ENCODE measurements around the gene RTL5. TPM values are rescaled to one million over a fixed set of nuclear protein-coding genes. Genes with fewer than 3 reads are reported as not detected.

RTL5 gene
- total and polyA plus RNA-seq, 10 of the 15 experiments (the other 5 are each of a cell fraction or from before 2014, with no cell fraction given): under 0.01 to 0.10 (median 0.03) TPM; not detected in 5

GRCh38 chrX:72100824-72101351 is 30.8 kb downstream of the RTL5 start (continued):
- TF ChIP-seq, protein P1, sequence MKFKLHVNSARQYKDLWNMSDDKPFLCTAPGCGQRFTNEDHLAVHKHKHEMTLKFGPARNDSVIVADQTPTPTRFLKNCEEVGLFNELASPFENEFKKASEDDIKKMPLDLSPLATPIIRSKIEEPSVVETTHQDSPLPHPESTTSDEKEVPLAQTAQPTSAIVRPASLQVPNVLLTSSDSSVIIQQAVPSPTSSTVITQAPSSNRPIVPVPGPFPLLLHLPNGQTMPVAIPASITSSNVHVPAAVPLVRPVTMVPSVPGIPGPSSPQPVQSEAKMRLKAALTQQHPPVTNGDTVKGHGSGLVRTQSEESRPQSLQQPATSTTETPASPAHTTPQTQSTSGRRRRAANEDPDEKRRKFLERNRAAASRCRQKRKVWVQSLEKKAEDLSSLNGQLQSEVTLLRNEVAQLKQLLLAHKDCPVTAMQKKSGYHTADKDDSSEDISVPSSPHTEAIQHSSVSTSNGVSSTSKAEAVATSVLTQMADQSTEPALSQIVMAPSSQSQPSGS (IDR thresholded peaks at IDR 0.05; ENCODE audit: low read length): no peak; the same call in 1 of the 2 replicates
- TF ChIP-seq MYC (IDR thresholded peaks at IDR 0.05; ENCODE audit: insufficient read depth, insufficient read length, insufficient replicate concordance, low read length, severe bottlenecking) (no peak), MEF2A (IDR thresholded peaks at IDR 0.05; ENCODE audit: insufficient read depth, low read depth, low read length) (no peak), KAT2A (conservative IDR thresholded peaks at IDR 0.05; ENCODE audit: control insufficient read depth, low read depth, low read length) (no peak), ZNF622 (IDR thresholded peaks at IDR 0.05) (no peak), RCOR1 (conservative IDR thresholded peaks at IDR 0.05; ENCODE audit: low read depth, low read length) (no peak), SP1 (IDR thresholded peaks at IDR 0.05; ENCODE audit: low read depth, low read length) (no peak), ZNF217 (IDR thresholded peaks at IDR 0.05) (no peak)

DNA sequence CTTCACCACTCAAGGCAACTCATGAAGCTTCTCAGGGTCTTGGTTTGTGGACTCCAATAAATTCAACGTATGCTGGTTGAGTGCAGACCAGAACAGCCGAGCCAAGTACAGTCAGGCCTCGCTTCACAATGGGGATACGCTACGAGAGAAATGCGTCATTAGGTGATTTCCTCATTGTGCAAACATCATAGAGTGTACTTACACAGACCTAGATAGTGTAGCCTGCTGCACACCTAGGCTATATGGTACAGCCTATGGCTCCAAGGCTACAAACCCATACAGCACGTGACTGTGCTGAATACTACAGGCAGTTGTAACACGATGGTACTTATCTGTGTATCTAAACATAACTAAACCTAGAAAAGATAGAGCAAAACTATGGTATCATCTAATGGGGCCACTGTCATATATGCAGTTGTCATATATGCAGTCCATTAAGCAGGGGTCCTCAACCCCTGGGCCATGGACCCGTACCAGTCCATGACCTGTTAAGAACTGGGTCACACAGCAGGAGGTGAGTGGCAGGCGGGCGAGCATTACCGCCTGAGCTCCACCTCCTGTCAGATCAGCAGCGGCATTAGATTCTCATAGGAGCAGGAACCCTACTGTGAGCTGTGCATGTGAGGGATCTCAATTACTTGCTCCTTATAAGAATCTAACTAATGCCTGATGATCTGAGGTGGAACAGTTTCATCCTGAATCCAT is 31.5 kb downstream of the RTL5 start:
- in situ Hi-C loops (cut with MboI) (no loop called here), intact Hi-C loops (cut with micrococcal nuclease; ENCODE audit: unreplicated experiment) (loop anchor here (2.0 to 10.0 kb wide), 2 partner anchors 25 to 585 kb away; no protein-coding TSS in a partner anchor)
- H3K4me1 ChIP-seq (ENCODE audit: control insufficient read depth, insufficient read depth, low read length): peaks cover 24% of the 10 kb centered on the region
- no peaks in the 10 kb centered on the region for H3K36me3 ChIP-seq (ENCODE audit: control insufficient read depth in 2 of 2, insufficient read depth in 2 of 2, low read length in 1 of 2)
- no TSS peak for BruUV-seq (replicated peaks)
- H4K20me1 ChIP-seq (ENCODE audit: control insufficient read depth, insufficient read depth): no peaks in the 10 kb centered on the region
- no peak overlapping the region for H3K4me3 ChIP-seq
- H3K27me3 ChIP-seq (replicated peaks in 1 of 2; ENCODE audit: control insufficient read depth in 2 of 2, insufficient read depth in 2 of 2, low read length in 1 of 2): no peaks in the 10 kb centered on the region; a peak in 1 of 4 replicates
- FAIRE-seq: no peak
- no peak overlapping the region for H3K9ac ChIP-seq (ENCODE audit: control insufficient read depth, insufficient read depth, low read length)
- no peak overlapping the region for H3K27ac ChIP-seq (ENCODE audit: control insufficient read depth, insufficient read depth)
- DNase-seq (ENCODE audit: low read depth, low spot score): no peak
- H3K9me3 ChIP-seq (replicated peaks; ENCODE audit: control insufficient read depth, insufficient read depth, low read length): no peaks in the 10 kb centered on the region
- H3K4me2 ChIP-seq (ENCODE audit: control insufficient read depth, insufficient read depth): peak overlapping the region; percentile 63; the same call in 1 of the 2 replicates
- ChIA-PET RAD21 (ENCODE audit: unreplicated experiment) (interaction anchor here (1.2 kb wide), 1 partner anchor 26 kb away, joined by 6 read pairs; no protein-coding TSS in a partner anchor), SMC1A (ENCODE audit: uncharacterized antibody, unreplicated experiment) (interaction anchor here (1.4 kb wide), 1 partner anchor 11 kb away, joined by 3 read pairs; no protein-coding TSS in a partner anchor), CTCF (interaction anchor here (1.2 to 1.5 kb wide), 3 partner anchors 27 to 79 kb away, joined by 3 to 5 read pairs (median 3); no protein-coding TSS in a partner anchor), POLR2A (interaction anchor here (1.0 kb wide), 1 partner anchor 83 kb away, joined by 3 read pairs; no protein-coding TSS in a partner anchor)
- H3K79me2 ChIP-seq (ENCODE audit: control insufficient read depth, insufficient read depth, low read length): no peaks in the 10 kb centered on the region
- H2AFZ ChIP-seq (ENCODE audit: control insufficient read depth, low read depth, low read length): no peak overlapping the region
- 37% methylated on average over 13 of the region's 13 CpGs for WGBS (ENCODE audit: insufficient coverage, insufficient replicate concordance, low lambda C conversion rate, missing lambda C conversion rate)
- ATAC-seq: peak; percentile 75
- no peak for TF ChIP-seq RFX5 (IDR thresholded peaks at IDR 0.05; ENCODE audit: low read depth, low read length)
- no peak for TF ChIP-seq TARDBP (IDR thresholded peaks at IDR 0.05; ENCODE audit: borderline replicate concordance)
- no peak for TF ChIP-seq FOS (IDR thresholded peaks at IDR 0.05; ENCODE audit: borderline replicate concordance, extremely low read depth, insufficient read length)
- TF ChIP-seq CUX1 (IDR thresholded peaks at IDR 0.05; ENCODE audit: insufficient replicate concordance, low read depth, low read length): no peak
- no peak for TF ChIP-seq RAD21 (IDR thresholded peaks at IDR 0.05; ENCODE audit: insufficient read depth, low read depth, low read length)
- no peak for TF ChIP-seq NFXL1 (IDR thresholded peaks at IDR 0.05; ENCODE audit: borderline replicate concordance)
- no peak for TF ChIP-seq RB1 (IDR thresholded peaks at IDR 0.05; ENCODE audit: borderline replicate concordance)
- no peak for TF ChIP-seq WRNIP1 (IDR thresholded peaks at IDR 0.05; ENCODE audit: borderline replicate concordance, low read depth, low read length)

All from GM12878 (cell line).